Muscle of leg (tissue), 11 donors: ENCODE data around the gene NHLRC4. TPM values are rescaled to one million over a fixed set of nuclear protein-coding genes. Genes with fewer than 3 reads are reported as not detected.

Source experiments
- DNase-seq: peaks from one replicate; pipeline ENCODE4 v3.0.0; 2013
- H3K27ac ChIP-seq: one replicate; pipeline ENCODE4 v1.5.1; 2013; ENCODE audit warnings: mild to moderate bottlenecking, low read length, control low read depth
- H3K27me3 ChIP-seq: one replicate; pipeline ENCODE4 v1.6.1; 2013; ENCODE audit warnings: low read length; ENCODE audit not compliant: control insufficient read depth, insufficient read depth
- H3K36me3 ChIP-seq: one replicate; pipeline ENCODE4 v1.6.1; 2013; ENCODE audit warnings: low read length; ENCODE audit not compliant: control insufficient read depth, insufficient read depth
- H3K4me1 ChIP-seq: one replicate; pipeline ENCODE4 v1.6.1; 2013; ENCODE audit warnings: low read length; ENCODE audit not compliant: control insufficient read depth, insufficient read depth
- H3K4me3 ChIP-seq: one replicate; pipeline ENCODE4 v1.5.1; 2013; ENCODE audit warnings: low read length, control low read depth
- H3K9me3 ChIP-seq: replicated peaks from 2 replicates; pipeline ENCODE4 v1.6.1; 2013; ENCODE audit warnings: low read depth, low read length; ENCODE audit not compliant: control insufficient read depth
- WGBS: methylation state at CpG from one replicate; pipeline ENCODE4 v1.1.5; 2013; ENCODE audit warnings: missing lambda C conversion rate; ENCODE audit not compliant: insufficient coverage; 5-methylcytosine and 5-hydroxymethylcytosine counted together
- polyA plus RNA-seq, 8 donors: library from polyadenylated mRNA; unstranded; fragments of 120-200 nt; gene quantifications; one replicate each; pipeline versions ENCODE4 v1.2.1 to v1.2.3, GENCODE V29; 2013; ENCODE audit warnings: inconsistent platforms in 1 of 8, low replicate concordance in 1 of 8; ENCODE audit not compliant: insufficient read length in 8 of 8, insufficient read depth in 1 of 8
- total RNA-seq: library from RNA; stranded (reverse); fragments of 120-200 nt; gene quantifications from one replicate; pipeline ENCODE4 v1.2.4, GENCODE V29; 2013

The NHLRC4 gene
- total and polyA plus RNA-seq, 9 donors = 1.3 to 1.8 (median 1.5) TPM

- peaks cover 54% of the 10 kb centered on the region for H3K4me1 ChIP-seq
- H3K27ac ChIP-seq = peak overlapping the region; percentile 82
- no peak for DNase-seq
- H3K4me3 ChIP-seq = peak overlapping the region; percentile 58
- H3K9me3 ChIP-seq = no peaks in the 10 kb centered on the region
- 67% methylated on average over 7 of the region's 11 CpGs for WGBS
- H3K36me3 ChIP-seq = peaks cover 2% of the 10 kb centered on the region
- peaks cover 1% of the 10 kb centered on the region for H3K27me3 ChIP-seq
Measured at GRCh38 chr16:568401-569258, 1.8 kb downstream of the NHLRC4 start.

- peaks cover 54% of the 10 kb centered on the region for H3K4me1 ChIP-seq
- H3K9me3 ChIP-seq = no peaks in the 10 kb centered on the region
- peak; percentile 77 for DNase-seq
- H3K27ac ChIP-seq = peak within 1 kb of the TSS; percentile 82
- H3K36me3 ChIP-seq = peaks cover 10% of the 10 kb centered on the region
- peak within 1 kb of the TSS; percentile 58 for H3K4me3 ChIP-seq
- H3K27me3 ChIP-seq = no peaks in the 10 kb centered on the region
- under 1% methylated on average over 81 of the region's 87 CpGs for WGBS
Measured at GRCh38 chr16:569445-570254, 2.8 kb downstream of the NHLRC4 start, which contains the start of gene PIGQ. Gene PIGQ, plus strand, starts transcription at chr16:569968. Its CDS starts 4,107 bp downstream, at chr16:574075.

GRCh38 chr16:572865-573650 is 6.3 kb downstream of the NHLRC4 start:
- peaks cover 22% of the 10 kb centered on the region for H3K4me1 ChIP-seq
- H3K27me3 ChIP-seq = no peaks in the 10 kb centered on the region
- DNase-seq = no peak
- WGBS = 81% methylated on average over 14 of the region's 27 CpGs
- peaks cover 25% of the 10 kb centered on the region for H3K36me3 ChIP-seq
- no peaks in the 10 kb centered on the region for H3K9me3 ChIP-seq
- H3K4me3 ChIP-seq = no peak overlapping the region
- H3K27ac ChIP-seq = no peak overlapping the region

GRCh38 chr16:574021-574760 is 7.4 kb downstream of the NHLRC4 start:
- no peak overlapping the region for H3K4me3 ChIP-seq
- H3K27me3 ChIP-seq = no peaks in the 10 kb centered on the region
- no peak overlapping the region for H3K27ac ChIP-seq
- H3K4me1 ChIP-seq = peaks cover 11% of the 10 kb centered on the region
- WGBS = 94% methylated on average over 46 of the region's 46 CpGs
- DNase-seq = no peak
- H3K9me3 ChIP-seq = no peaks in the 10 kb centered on the region
- H3K36me3 ChIP-seq = peaks cover 25% of the 10 kb centered on the region

- Histone ChIP-seq H3K36me3 (peaks cover 29% of the 10 kb centered on the region), H3K27me3 (no peaks in the 10 kb centered on the region)
- WGBS = 87% methylated on average over 26 of the region's 36 CpGs
Measured at GRCh38 chr16:575354-576196, 8.8 kb downstream of the NHLRC4 start.

GRCh38 chr16:576197-576822 is 9.5 kb downstream of the NHLRC4 start:
- Histone ChIP-seq H3K27me3 (no peaks in the 10 kb centered on the region), H3K9me3 (no peaks in the 10 kb centered on the region), H3K4me3 (no peak overlapping the region), H3K27ac (no peak overlapping the region), H3K36me3 (peaks cover 35% of the 10 kb centered on the region), H3K4me1 (no peaks in the 10 kb centered on the region)
- 66% methylated on average over 20 of the region's 21 CpGs for WGBS
- DNase-seq = no peak

More at GRCh38 chr16:575354-576196, 8.8 kb downstream of the NHLRC4 start:
- DNase-seq = no peak
- Histone ChIP-seq H3K27ac (no peak overlapping the region), H3K4me3 (no peak overlapping the region), H3K4me1 (peaks cover 5% of the 10 kb centered on the region), H3K9me3 (no peaks in the 10 kb centered on the region)

GRCh38 chr16:576823-577201 is 10.0 kb downstream of the NHLRC4 start:
- 55% methylated on average over 2 of the region's 8 CpGs for WGBS
- Histone ChIP-seq H3K36me3 (peaks cover 35% of the 10 kb centered on the region), H3K9me3 (no peaks in the 10 kb centered on the region), H3K4me1 (no peaks in the 10 kb centered on the region), H3K27ac (no peak overlapping the region), H3K27me3 (no peaks in the 10 kb centered on the region), H3K4me3 (no peak overlapping the region)
- no peak for DNase-seq

- Histone ChIP-seq H3K4me3 (no peak overlapping the region), H3K36me3 (peaks cover 35% of the 10 kb centered on the region), H3K4me1 (no peaks in the 10 kb centered on the region), H3K9me3 (no peaks in the 10 kb centered on the region), H3K27me3 (no peaks in the 10 kb centered on the region), H3K27ac (no peak overlapping the region)
- WGBS = 87% methylated on average over 11 of the region's 13 CpGs
- DNase-seq = no peak
Measured at GRCh38 chr16:577796-578195, 11.0 kb downstream of the NHLRC4 start.
